ENCODE results near the gene RAB40B. TPM values are rescaled to one million over a fixed set of nuclear protein-coding genes. Genes with fewer than 3 reads are reported as not detected.
A peak's percentile ranks its signal among the peaks of the same experiment; 100 is the strongest.

Gene RAB40B
- total and polyA plus RNA-seq, 2 of the 13 experiments (the other 11 are each of a cell fraction or from before 2014, with no cell fraction given) = 6.2 to 6.5 TPM

GRCh38 chr17:82716203-82717010 lies 17.9 kb upstream of the RAB40B start, which contains the start of gene FN3KRP (continued):
- no peak for TF ChIP-seq SCMH1 (CRISPR knock-in tag; IDR thresholded peaks at IDR 0.05; ENCODE audit: borderline replicate concordance)
- TF ChIP-seq HNRNPLL (IDR thresholded peaks at IDR 0.05; ENCODE audit: low read depth, low read length, poor library complexity, severe bottlenecking) = peak; percentile 47
- TF ChIP-seq NR2F6 (IDR thresholded peaks at IDR 0.05) = no peak
- peak; percentile 2; the same call in 1 of the 2 replicates for TF ChIP-seq NR2F6 (CRISPR knock-in tag; IDR thresholded peaks at IDR 0.05)
- peak; percentile 51; the same call in 1 of the 2 replicates for TF ChIP-seq ZNF34 (CRISPR knock-in tag; IDR thresholded peaks at IDR 0.05; ENCODE audit: borderline replicate concordance)
- TF ChIP-seq REL (CRISPR knock-in tag; conservative IDR thresholded peaks at IDR 0.05) = 0 out of 2 replicates have a peak, but pooled peaks have one; percentile 60
- TF ChIP-seq SUZ12 (IDR thresholded peaks at IDR 0.05; ENCODE audit: low read depth, low read length) = no peak
- TF ChIP-seq CAMTA2 (CRISPR knock-in tag; IDR thresholded peaks at IDR 0.05; ENCODE audit: borderline replicate concordance) = 0 out of 2 replicates have a peak, but pooled peaks have one; percentile 16
- peak; percentile 80 for TF ChIP-seq SP5 (CRISPR knock-in tag; IDR thresholded peaks at IDR 0.05; ENCODE audit: borderline replicate concordance, low read depth)
- peak; percentile 72; the same call in 2 of the 3 replicates for TF ChIP-seq MXI1 (IDR thresholded peaks at IDR 0.05; ENCODE audit: borderline replicate concordance, low read depth, low read length)
- peak; percentile 59 for TF ChIP-seq NFYC (CRISPR knock-in tag; IDR thresholded peaks at IDR 0.05)
- TF ChIP-seq, protein P1, sequence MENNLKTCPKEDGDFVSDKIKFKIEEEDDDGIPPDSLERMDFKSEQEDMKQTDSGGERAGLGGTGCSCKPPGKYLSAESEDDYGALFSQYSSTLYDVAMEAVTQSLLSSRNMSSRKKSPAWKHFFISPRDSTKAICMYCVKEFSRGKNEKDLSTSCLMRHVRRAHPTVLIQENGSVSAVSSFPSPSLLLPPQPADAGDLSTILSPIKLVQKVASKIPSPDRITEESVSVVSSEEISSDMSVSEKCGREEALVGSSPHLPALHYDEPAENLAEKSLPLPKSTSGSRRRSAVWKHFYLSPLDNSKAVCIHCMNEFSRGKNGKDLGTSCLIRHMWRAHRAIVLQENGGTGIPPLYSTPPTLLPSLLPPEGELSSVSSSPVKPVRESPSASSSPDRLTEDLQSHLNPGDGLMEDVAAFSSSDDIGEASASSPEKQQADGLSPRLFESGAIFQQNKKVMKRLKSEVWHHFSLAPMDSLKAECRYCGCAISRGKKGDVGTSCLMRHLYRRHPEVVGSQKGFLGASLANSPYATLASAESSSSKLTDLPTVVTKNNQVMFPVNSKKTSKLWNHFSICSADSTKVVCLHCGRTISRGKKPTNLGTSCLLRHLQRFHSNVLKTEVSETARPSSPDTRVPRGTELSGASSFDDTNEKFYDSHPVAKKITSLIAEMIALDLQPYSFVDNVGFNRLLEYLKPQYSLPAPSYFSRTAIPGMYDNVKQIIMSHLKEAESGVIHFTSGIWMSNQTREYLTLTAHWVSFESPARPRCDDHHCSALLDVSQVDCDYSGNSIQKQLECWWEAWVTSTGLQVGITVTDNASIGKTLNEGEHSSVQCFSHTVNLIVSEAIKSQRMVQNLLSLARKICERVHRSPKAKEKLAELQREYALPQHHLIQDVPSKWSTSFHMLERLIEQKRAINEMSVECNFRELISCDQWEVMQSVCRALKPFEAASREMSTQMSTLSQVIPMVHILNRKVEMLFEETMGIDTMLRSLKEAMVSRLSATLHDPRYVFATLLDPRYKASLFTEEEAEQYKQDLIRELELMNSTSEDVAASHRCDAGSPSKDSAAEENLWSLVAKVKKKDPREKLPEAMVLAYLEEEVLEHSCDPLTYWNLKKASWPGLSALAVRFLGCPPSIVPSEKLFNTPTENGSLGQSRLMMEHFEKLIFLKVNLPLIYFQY (CRISPR knock-in tag; IDR thresholded peaks at IDR 0.05; ENCODE audit: borderline replicate concordance) = peak; percentile 70
- TF ChIP-seq HDAC1 (CRISPR knock-in tag; IDR thresholded peaks at IDR 0.05) = peak; percentile 74
- peak in 1 of 2 experiments; percentile 18; a peak in 2 of 4 replicates for TF ChIP-seq ATF4 (CRISPR knock-in tag; IDR thresholded peaks at IDR 0.05)
- TF ChIP-seq NPAS2 (CRISPR knock-in tag; IDR thresholded peaks at IDR 0.05; ENCODE audit: borderline replicate concordance) = no peak
- no peak for TF ChIP-seq ZNF772 (CRISPR knock-in tag; IDR thresholded peaks at IDR 0.05)
- no peak for TF ChIP-seq SP1 (IDR thresholded peaks at IDR 0.05)
- TF ChIP-seq SP1 (CRISPR knock-in tag; IDR thresholded peaks at IDR 0.05) = peak; percentile 66
- TF ChIP-seq RARA (CRISPR knock-in tag; IDR thresholded peaks at IDR 0.05) = 0 out of 2 replicates have a peak, but pooled peaks have one; percentile 5
- no peak for TF ChIP-seq NR2F2 (IDR thresholded peaks at IDR 0.05; ENCODE audit: borderline replicate concordance, low read depth)
